ENCODE measurements around the gene DCC. TPM values are rescaled to one million over a fixed set of nuclear protein-coding genes. Genes with fewer than 3 reads are reported as not detected.

Gene DCC
- total and polyA plus RNA-seq, 2 of the 8 experiments (the other 6 are each of a cell fraction or from before 2014, with no cell fraction given), result 0.14 to 1.4 TPM

DNA sequence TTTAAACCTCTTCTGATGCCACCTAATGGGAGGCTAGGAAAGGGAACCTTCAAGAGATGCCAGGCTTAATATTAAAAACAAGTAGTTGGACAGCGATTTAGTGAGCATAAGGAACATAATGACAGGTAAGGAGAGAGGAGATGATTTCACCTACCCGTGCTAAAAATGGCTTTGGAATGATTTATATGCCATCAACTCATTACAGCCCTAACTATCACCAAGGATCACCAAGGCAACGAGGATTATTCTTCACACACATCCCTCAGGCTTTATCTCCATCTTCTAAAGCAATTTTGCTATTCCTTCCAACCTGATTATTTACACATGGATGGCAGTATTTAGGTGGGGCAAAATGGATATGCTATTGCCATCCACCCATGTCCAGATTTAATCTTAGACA lies 237.8 kb downstream of the DCC start:
- ChIA-PET CTCF (ENCODE audit: partially characterized antibody) (interaction anchor here (0.7 kb wide), 1 partner anchor 54 kb away, joined by 3 read pairs; no protein-coding TSS in a partner anchor), POLR2A (ENCODE audit: partially characterized antibody) (no interaction called here)
- no peak overlapping the region for H3K27ac ChIP-seq (ENCODE audit: low read depth, low read length)
- no peak overlapping the region for H3K14ac ChIP-seq (ENCODE audit: insufficient read length)
- no peak overlapping the region for H2AFZ ChIP-seq (ENCODE audit: low read length)
- DNase-seq (ENCODE audit: low read depth in 1 of 2, low spot score in 2 of 2) (no peak), FAIRE-seq (no peak)
- no peak overlapping the region for H4K8ac ChIP-seq (ENCODE audit: extremely low read depth, insufficient read depth, low read length)
- H3K79me1 ChIP-seq (ENCODE audit: low read depth, low read length), result no peaks in the 10 kb centered on the region
- no peaks in the 10 kb centered on the region for H4K20me1 ChIP-seq (replicated peaks in 1 of 2; ENCODE audit: control insufficient read depth in 1 of 2, insufficient read depth in 2 of 2, low read length in 2 of 2)
- H3K36me3 ChIP-seq (ENCODE audit: control insufficient read depth in 2 of 4, insufficient read depth in 4 of 4, low read length in 3 of 4), result no peaks in the 10 kb centered on the region
- WGBS, 2 experiments (ENCODE audit: extremely low coverage in 1 of 2, insufficient coverage in 1 of 2, insufficient read length in 1 of 2, insufficient replicate concordance in 2 of 2, low coverage in 1 of 2, low lambda C conversion rate in 2 of 2, missing lambda C conversion rate in 1 of 2), result 97% methylated on average over 3 of the region's 3 CpGs; no CpG with 5 or more reads in 1 of the 2 experiments
- no peaks in the 10 kb centered on the region for H3K27me3 ChIP-seq (replicated peaks in 1 of 4; ENCODE audit: control insufficient read depth in 3 of 4, extremely low read depth in 1 of 4, insufficient read depth in 3 of 4, low read length in 3 of 4)
- H3K4me2 ChIP-seq (ENCODE audit: insufficient read depth in 1 of 2, low read depth in 2 of 2, low read length in 2 of 2), result no peak overlapping the region
- no peak overlapping the region for H2BK120ac ChIP-seq (replicated peaks; ENCODE audit: low read depth, low read length)
- H3K4me1 ChIP-seq (replicated peaks in 1 of 4; ENCODE audit: control insufficient read depth in 3 of 4, insufficient read depth in 4 of 4, low read length in 3 of 4), result no peaks in the 10 kb centered on the region
- H3K23me2 ChIP-seq (ENCODE audit: low read depth, low read length), result no peaks in the 10 kb centered on the region
- H3K79me2 ChIP-seq (ENCODE audit: control insufficient read depth in 1 of 2, insufficient read depth in 2 of 2, low read length in 2 of 2), result no peaks in the 10 kb centered on the region
- H3K4me3 ChIP-seq (ENCODE audit: extremely low read depth in 1 of 4, insufficient read depth in 2 of 4, low read depth in 3 of 4, low read length in 4 of 4), result no peak overlapping the region
- H4K91ac ChIP-seq (replicated peaks; ENCODE audit: insufficient read length, low read length), result no peak overlapping the region
- no peak overlapping the region for H3K18ac ChIP-seq (ENCODE audit: extremely low read depth, low read length)
- no peak overlapping the region for H2AK5ac ChIP-seq (ENCODE audit: low read depth, low read length)
- H4K5ac ChIP-seq (ENCODE audit: insufficient read length, low read depth, low read length), result no peak overlapping the region
- no peak overlapping the region for H2BK15ac ChIP-seq (ENCODE audit: low read length)
- H3K9me3 ChIP-seq (ENCODE audit: insufficient read depth in 2 of 2, low read depth in 1 of 2, low read length in 1 of 2), result no peaks in the 10 kb centered on the region
- H2BK20ac ChIP-seq (ENCODE audit: low read length), result no peak overlapping the region
- no peak overlapping the region for H3K9ac ChIP-seq (replicated peaks in 1 of 4; ENCODE audit: extremely low read depth in 1 of 4, low read depth in 3 of 4, low read length in 3 of 4)
- no peak overlapping the region for H2BK12ac ChIP-seq (ENCODE audit: low read depth, low read length)
- H2BK5ac ChIP-seq (ENCODE audit: low read depth, low read length), result no peak overlapping the region
- H3K56ac ChIP-seq (replicated peaks; ENCODE audit: insufficient read length, low read depth, low read length), result no peak overlapping the region
- H3K4ac ChIP-seq (replicated peaks; ENCODE audit: insufficient read length, low read depth, low read length), result no peak overlapping the region
- no peak overlapping the region for H3K23ac ChIP-seq (ENCODE audit: insufficient read length)
- TF ChIP-seq ATF2 (IDR thresholded peaks at IDR 0.05; ENCODE audit: low read length) (no peak), GTF2F1 (IDR thresholded peaks at IDR 0.05; ENCODE audit: borderline replicate concordance, low read depth, low read length) (no peak), CREB1 (IDR thresholded peaks at IDR 0.05) (no peak), JUND (IDR thresholded peaks at IDR 0.05; ENCODE audit: low read length) (no peak), BRCA1 (IDR thresholded peaks at IDR 0.05; ENCODE audit: low read depth, low read length) (no peak)

Measured in H1 (cell line).